GM10266 (cell line): ENCODE results near the gene PTPN21.
"Not testable (repeated sequence)": the region's sequence is repeated elsewhere in the genome, so short reads cannot be mapped to it uniquely, and the experiment has no call there.

Experiments used
- DNase-seq: peaks from one replicate; pipeline ENCODE4 v3.0.0; 2012; ENCODE audit errors: extremely low spot score
- CTCF ChIP-seq: IDR thresholded peaks from 2 replicates; pipeline ENCODE4 v1.5.1; 2012; ENCODE audit warnings: mild to moderate bottlenecking, low read depth; ENCODE audit not compliant: control insufficient read depth, insufficient read depth; ENCODE audit errors: missing control alignments

Gene PTPN21

DNA sequence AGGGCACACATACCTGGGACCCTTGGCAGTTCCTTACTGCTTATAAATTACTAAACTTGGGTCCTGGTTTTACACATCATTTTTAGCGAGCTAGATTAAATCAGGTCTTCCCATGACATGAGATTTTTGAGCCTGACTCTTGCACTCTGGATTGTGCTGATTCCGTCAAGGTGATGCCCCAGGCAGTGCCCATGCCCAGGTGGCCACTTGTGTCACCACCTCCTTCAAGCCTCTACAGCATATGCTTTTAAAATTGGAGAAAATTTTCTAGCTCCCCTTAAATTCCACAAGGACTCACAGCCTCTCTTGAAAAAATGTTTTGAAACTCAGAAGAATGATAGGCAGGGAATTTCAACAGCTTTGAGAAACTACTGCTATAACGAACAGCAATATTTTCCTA is 9.6 kb downstream of the PTPN21 start:
- DNase-seq = no peak
- no peak for TF ChIP-seq CTCF

- no peak for DNase-seq
- TF ChIP-seq CTCF = no peak
Measured at GRCh38 chr14:88542857-88543795, 11.7 kb downstream of the PTPN21 start.

DNA sequence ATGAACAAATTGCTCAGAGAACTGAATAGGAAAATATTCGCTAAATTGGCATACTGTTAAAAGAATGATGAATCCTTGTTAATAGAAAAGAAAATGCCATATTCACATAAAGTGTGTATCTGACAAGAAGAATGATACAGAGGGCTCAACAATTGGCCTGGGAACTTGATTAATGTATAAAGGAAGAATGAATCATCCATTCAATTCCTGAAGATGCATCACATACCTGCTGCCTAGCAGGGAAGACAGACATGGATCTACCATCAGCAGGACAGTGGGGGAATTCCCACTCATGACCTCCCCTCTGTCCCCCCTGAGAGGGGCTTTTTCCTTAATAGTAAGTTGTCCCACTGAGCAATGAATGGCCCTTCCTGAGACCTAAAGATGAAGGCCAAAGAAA is 13.5 kb downstream of the PTPN21 start:
- no peak for TF ChIP-seq CTCF
- DNase-seq = no peak

DNA sequence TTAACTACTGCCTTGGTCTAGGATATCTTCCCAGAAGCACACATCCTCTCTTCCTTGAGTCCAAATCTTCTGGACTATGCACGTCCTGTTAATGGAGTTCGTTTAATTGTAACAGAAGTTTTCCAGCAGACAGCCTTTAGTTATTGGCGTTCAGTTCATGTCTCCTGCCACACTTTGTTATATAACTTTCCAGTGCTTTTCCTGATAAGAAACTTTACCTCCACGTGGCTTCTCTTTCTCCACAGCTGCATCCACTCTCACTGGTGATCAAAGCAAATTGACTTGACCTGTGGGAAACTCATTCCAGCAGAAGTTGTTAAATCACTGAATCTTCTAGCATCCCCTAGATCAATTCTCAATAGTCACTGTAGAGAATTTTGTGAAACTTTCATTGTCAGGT is 19.0 kb downstream of the PTPN21 start:
- TF ChIP-seq CTCF = no peak
- no peak for DNase-seq

GRCh38 chr14:88535149-88535548 is 19.7 kb downstream of the PTPN21 start:
- TF ChIP-seq CTCF = no peak

DNA sequence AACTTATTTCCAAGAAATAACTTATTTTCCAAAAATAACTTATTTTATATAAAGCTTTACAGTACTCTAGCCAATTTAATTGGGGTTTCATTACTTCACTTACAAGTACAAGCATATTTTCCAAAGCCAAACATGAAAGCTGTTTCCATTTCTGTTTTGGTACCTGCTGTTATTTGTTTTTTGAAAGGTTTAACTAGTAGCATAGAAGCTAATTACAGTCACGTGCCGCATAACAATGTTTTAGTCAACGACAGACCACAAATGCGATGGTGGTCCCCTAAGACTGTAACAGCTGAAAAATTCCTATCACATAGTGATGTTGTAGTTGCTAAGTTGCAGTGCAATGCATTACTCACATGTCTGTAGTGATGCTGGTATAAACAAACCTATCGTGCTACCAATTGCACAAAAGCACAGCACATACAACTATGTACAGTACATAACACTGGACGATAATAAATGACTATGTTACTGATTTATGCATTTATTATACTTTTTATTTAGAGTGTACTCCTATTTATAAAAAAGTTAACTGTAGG is 21.7 kb downstream of the PTPN21 start:
- no peak for TF ChIP-seq CTCF
- DNase-seq = no peak

More at GRCh38 chr14:88535149-88535548, 19.7 kb downstream of the PTPN21 start:
- no peak for DNase-seq

- DNase-seq = not testable (repeated sequence)
Measured at GRCh38 chr14:88529889-88530288, 24.9 kb downstream of the PTPN21 start.

DNA sequence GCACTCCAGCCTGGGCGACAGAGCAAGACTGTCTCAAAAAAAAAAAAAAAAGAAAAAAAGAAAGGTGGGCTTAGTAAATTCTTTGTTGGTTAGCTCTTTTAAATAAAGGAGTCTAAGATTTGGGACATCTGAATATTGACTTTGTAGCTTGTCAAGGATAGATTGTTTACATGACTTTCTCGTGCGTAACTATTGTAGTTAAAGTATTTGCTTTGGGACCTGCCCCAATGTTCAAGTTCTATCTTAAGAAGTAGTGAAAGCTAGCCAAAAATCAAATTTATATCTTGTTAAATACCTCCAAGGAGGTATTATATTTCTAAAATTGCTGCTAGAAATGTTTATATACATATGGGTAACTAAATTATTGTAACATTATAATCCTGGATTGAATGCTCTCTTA is 32.4 kb downstream of the PTPN21 start:
- TF ChIP-seq CTCF = no peak
- DNase-seq = no peak
